Psoas muscle (tissue), 8 donors: Measurements from ENCODE around the gene PHF11. TPM values are rescaled to one million over a fixed set of nuclear protein-coding genes. Genes with fewer than 3 reads are reported as not detected.

Experiments used
- ATAC-seq, 4 donors: fragments of 200-7000 bp; cut with Tn5 transposase; one replicate each; pipeline ENCODE4 v1.9.1; 2020; ENCODE audit warnings: moderate library complexity in 3 of 4, mild to moderate bottlenecking in 2 of 4
- DNase-seq, 2 donors: peaks; one replicate each; pipeline ENCODE4 v3.0.0-alpha.2; 2020
- H3K27ac ChIP-seq: fragments of 200-600 bp; one replicate; pipeline ENCODE4 v1.8.0; 2022
- H3K27me3 ChIP-seq, 3 donors: fragments of 200-600 bp in 1 of 3; one replicate each; pipeline versions ENCODE4 v1.6.1 to v1.8.0; 2013 to 2022; ENCODE audit warnings: low read length in 2 of 3, mild to moderate bottlenecking in 2 of 3, moderate library complexity in 1 of 3; ENCODE audit not compliant: insufficient read depth in 3 of 3
- H3K36me3 ChIP-seq, 2 donors: fragments of 200-600 bp in 1 of 2; one replicate each; pipeline versions ENCODE4 v1.6.1 to v1.8.0; 2013 to 2022; ENCODE audit warnings: low read depth in 1 of 2, mild to moderate bottlenecking in 1 of 2, moderate library complexity in 1 of 2; ENCODE audit not compliant: insufficient read depth in 1 of 2
- H3K4me1 ChIP-seq: fragments of 200-600 bp; one replicate; pipeline ENCODE4 v1.8.0; 2022
- H3K4me3 ChIP-seq: fragments of 200-600 bp; one replicate; pipeline ENCODE4 v1.8.0; 2022; ENCODE audit warnings: mild to moderate bottlenecking
- H3K9me3 ChIP-seq: fragments of 200-600 bp; one replicate; pipeline ENCODE4 v1.8.0; 2022
- WGBS, 3 donors: extraction: QIAGEN DNeasy Blood & Tissue Kit; methylation state at CpG; one replicate each; pipeline versions ENCODE4 v1.1.6 to v1.1.7; 2013; 5-methylcytosine and 5-hydroxymethylcytosine counted together
- intact Hi-C, 2 donors: fragments of 100-400 bp; cut with DNase I; formaldehyde crosslinking; loops; one replicate each; pipeline versions ENCODE4 v1.11.0 to v1.14.2; 2022
- polyA plus RNA-seq, 3 donors: library from polyadenylated mRNA; stranded (reverse); fragments of 200-250 nt; gene quantifications; one replicate each; pipeline ENCODE4 v1.2.3, GENCODE V29; 2013
- total RNA-seq, 4 donors: library from RNA; stranded (reverse); fragmentation: NEBNext Ultra II Directional in 2 of 4; extraction: Animal tissue kit (Norgen Biotek cat#: 25700) in 2 of 4; gene quantifications; one replicate each; pipeline versions ENCODE4 v1.2.1 to v1.2.4, GENCODE V29; 2021 to 2023
- TF ChIP-seq, protein P1 (sequence below): fragments of 200-600 bp; IDR thresholded peaks from one replicate; pipeline ENCODE4 v1.8.0; 2022; ENCODE audit warnings: antibody characterized with exemption
- donor health status: healthy with polysubstance abuse.
- donor health status: DM: no; HTN: no; CAD: no; lungs with moderate emphysema.
- donor health status: Bipolar disorder and iron deficiency.
- donor health status: healthy.
- donor health status: DM: yes; HTN: yes; CAD: no.
- donor health status: DM: no; HTN: no; CAD: no.
- donor health status: DM: no; HTN: no; CAD: no.
- donor health status: DM: yes; HTN: yes; CAD: no.

Gene PHF11
- total and polyA plus RNA-seq, 7 donors = 8.2 to 17.8 (median 10.7) TPM

DNA sequence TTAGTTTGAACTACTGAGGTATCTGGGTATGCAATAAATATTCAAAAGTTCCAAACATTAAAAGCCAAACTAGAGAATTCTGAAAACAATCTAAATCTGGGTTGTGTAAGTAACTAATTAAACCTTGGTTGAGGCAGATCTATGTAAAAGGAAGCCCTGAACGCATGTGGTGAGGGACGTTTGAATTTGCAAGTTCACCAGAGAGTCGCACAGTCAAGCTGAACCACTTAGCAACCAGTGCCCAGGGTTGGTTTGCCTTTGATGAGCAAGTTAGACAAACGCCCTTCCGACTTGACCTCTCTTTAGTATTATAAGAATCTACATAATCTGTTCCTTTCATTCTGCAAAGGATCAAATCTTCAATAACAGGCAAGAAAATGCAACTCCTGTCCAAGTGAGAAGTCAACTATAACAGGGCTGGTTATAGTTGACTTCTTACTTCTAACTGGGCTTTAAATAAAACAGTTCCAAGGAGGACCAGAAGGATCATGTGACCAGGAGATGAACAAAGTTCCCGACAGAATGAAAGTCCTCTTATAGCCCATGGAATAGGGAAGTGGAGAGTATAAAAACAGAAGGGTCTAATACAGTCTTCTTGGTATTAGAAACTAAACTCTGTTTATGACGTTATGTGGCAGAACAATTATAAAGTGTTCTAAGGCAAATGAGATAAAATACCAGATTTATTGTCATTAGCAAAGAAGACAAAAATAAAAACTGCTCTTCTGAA is 40.6 kb downstream of the PHF11 start:
- Histone ChIP-seq H3K4me3 (no peak overlapping the region), H3K4me1 (no peaks in the 10 kb centered on the region), H3K36me3 (peaks cover 0 to 55% of the 10 kb centered on the region in 2 donors), H3K27me3 (no peaks in the 10 kb centered on the region), H3K9me3 (no peaks in the 10 kb centered on the region), H3K27ac (no peak overlapping the region)
- no peak for ATAC-seq
- intact Hi-C loops = no loop called here
- 70 to 79% (median 71%) methylated on average over 7 of the region's 7 CpGs for WGBS, 3 donors
- no peak for DNase-seq
- TF ChIP-seq, protein P1, sequence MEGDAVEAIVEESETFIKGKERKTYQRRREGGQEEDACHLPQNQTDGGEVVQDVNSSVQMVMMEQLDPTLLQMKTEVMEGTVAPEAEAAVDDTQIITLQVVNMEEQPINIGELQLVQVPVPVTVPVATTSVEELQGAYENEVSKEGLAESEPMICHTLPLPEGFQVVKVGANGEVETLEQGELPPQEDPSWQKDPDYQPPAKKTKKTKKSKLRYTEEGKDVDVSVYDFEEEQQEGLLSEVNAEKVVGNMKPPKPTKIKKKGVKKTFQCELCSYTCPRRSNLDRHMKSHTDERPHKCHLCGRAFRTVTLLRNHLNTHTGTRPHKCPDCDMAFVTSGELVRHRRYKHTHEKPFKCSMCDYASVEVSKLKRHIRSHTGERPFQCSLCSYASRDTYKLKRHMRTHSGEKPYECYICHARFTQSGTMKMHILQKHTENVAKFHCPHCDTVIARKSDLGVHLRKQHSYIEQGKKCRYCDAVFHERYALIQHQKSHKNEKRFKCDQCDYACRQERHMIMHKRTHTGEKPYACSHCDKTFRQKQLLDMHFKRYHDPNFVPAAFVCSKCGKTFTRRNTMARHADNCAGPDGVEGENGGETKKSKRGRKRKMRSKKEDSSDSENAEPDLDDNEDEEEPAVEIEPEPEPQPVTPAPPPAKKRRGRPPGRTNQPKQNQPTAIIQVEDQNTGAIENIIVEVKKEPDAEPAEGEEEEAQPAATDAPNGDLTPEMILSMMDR = no peak

DNA sequence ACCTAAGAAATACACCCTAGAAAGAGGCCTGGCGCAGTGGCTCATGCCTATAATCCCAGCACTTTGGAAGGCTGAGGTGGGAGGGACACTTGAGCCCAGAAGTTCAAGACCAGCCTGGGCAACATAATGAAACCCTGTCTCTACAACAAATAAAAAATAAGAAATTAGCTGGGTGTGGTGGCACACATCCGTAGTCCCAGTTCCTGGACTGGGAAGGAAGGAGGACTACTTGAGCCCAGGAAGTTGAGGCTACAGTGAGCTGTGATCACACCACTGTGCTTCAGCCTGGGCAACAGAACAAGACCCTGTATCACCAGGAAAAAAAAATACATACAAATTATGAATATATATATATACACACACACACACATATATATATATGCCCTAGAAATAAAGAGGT is 42.7 kb downstream of the PHF11 start:
- no peak overlapping the region for H3K27ac ChIP-seq
- intact Hi-C loops = no loop called here
- H3K36me3 ChIP-seq = peaks cover 0 to 58% of the 10 kb centered on the region in 2 donors
- no peaks in the 10 kb centered on the region for H3K4me1 ChIP-seq
- WGBS, 3 donors = 87 to 95% (median 93%) methylated on average over 2 of the region's 2 CpGs
- TF ChIP-seq, protein P1 = no peak
- no peaks in the 10 kb centered on the region for H3K27me3 ChIP-seq
- H3K4me3 ChIP-seq = no peak overlapping the region
- ATAC-seq (no peak), DNase-seq (no peak)
- H3K9me3 ChIP-seq = no peaks in the 10 kb centered on the region

DNA sequence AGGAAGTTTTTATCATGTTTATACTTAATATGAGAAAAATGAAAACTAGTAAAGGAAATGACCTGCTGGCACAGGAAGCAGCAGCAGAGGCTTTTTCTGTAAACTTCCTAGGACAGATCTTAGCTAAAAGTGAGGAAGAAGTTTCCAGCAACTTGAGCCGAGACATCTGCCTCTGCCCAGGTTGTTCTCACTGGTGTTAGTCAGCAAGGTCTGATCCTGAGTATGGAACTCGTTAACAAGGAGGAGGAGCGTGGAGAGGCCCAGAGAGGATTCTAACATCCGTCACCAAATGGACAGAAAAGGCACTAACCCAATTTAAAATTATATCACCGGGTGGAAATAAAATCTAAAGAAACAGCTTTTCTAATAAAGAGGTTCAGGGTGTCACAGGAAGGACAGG is 43.6 kb downstream of the PHF11 start:
- peaks cover 0 to 60% of the 10 kb centered on the region in 2 donors for H3K36me3 ChIP-seq
- H3K4me3 ChIP-seq = no peak overlapping the region
- ATAC-seq (no peak), DNase-seq (no peak)
- intact Hi-C loops = no loop called here
- H3K9me3 ChIP-seq = no peaks in the 10 kb centered on the region
- H3K27me3 ChIP-seq = no peaks in the 10 kb centered on the region
- TF ChIP-seq, protein P1 = no peak
- H3K27ac ChIP-seq = no peak overlapping the region
- H3K4me1 ChIP-seq = no peaks in the 10 kb centered on the region
- WGBS, 3 donors = 66 to 78% (median 71%) methylated on average over 5 of the region's 5 CpGs

DNA sequence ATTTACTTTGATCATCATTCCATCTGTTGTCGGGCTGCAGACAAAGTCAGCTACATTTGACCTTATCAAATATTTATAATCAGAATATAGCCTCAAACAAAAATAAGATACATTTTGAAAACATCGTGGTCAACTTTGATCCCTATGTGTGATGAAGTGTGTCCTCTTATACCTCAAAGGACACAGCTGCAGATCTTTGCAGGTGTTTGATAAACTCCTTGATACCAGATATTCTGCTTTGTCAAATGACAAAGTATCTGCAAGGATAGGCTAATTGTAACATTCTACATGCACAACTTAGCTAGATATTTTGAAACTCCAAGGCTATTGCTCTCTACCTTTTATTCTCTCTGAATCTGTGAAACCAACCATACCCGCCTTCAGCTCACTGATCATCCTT is 44.0 kb downstream of the PHF11 start:
- Histone ChIP-seq H3K36me3 (peaks cover 0 to 64% of the 10 kb centered on the region in 2 donors), H3K27ac (no peak overlapping the region)

More for the DNA sequence above, 44.0 kb downstream of the PHF11 start:
- WGBS, 3 donors = 79 to 94% (median 92%) methylated on average over 3 of the region's 3 CpGs
- DNase-seq (no peak), ATAC-seq (no peak)
- Histone ChIP-seq H3K27me3 (no peaks in the 10 kb centered on the region), H3K4me1 (no peaks in the 10 kb centered on the region), H3K4me3 (no peak overlapping the region), H3K9me3 (no peaks in the 10 kb centered on the region)
- TF ChIP-seq, protein P1 = no peak
- intact Hi-C loops = no loop called here
